Measurements from ENCODE around the gene OVCH1. TPM values are rescaled to one million over a fixed set of nuclear protein-coding genes. Genes with fewer than 3 reads are reported as not detected.

OVCH1 gene
- total and polyA plus RNA-seq, 9 of the 15 experiments (the other 6 are each of a cell fraction or from before 2014, with no cell fraction given) = not detected

DNA sequence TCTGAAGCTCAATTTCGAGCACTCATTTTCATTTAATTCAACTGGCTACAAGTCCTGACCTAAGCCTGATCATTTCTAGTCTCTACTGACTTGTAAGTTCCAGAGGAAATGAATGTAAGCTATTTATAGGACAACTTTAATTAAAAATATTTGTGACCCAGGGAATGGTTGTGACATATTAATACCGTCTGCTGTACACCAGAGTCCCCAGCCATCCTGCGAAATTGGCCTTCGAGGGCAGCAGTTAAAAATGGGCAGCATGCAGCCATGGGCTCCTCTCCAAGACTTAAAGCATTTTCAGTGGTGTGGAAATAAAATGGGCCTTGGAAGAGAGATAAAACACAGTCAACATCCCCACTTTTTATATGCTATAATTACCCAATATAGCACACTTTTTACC, 30.7 kb upstream of the OVCH1 start:
- ATAC-seq = no peak
- Histone ChIP-seq H4K20me1 (replicated peaks; ENCODE audit: control insufficient read depth, insufficient read depth, low read length) (no peaks in the 10 kb centered on the region), H2AFZ (ENCODE audit: low read depth, low read length) (no peak overlapping the region), H3K36me3 (ENCODE audit: control insufficient read depth, insufficient read depth, low read length) (no peaks in the 10 kb centered on the region), H3K27me3 (ENCODE audit: control insufficient read depth in 2 of 2, insufficient read depth in 2 of 2, low read length in 2 of 2) (no peaks in the 10 kb centered on the region), H3K4me2 (ENCODE audit: insufficient read depth, low read length) (no peak overlapping the region), H3K9me3 (replicated peaks; ENCODE audit: control insufficient read depth, insufficient read depth, low read depth, low read length) (no peaks in the 10 kb centered on the region), H3K9me1 (ENCODE audit: control insufficient read depth, insufficient read depth, low read length) (no peaks in the 10 kb centered on the region), H3K27ac (ENCODE audit: extremely low read depth, low read depth, low read length) (no peak overlapping the region), H3K4me3 (no peak overlapping the region), H3K4me1 (replicated peaks in 1 of 2; ENCODE audit: control insufficient read depth in 2 of 2, insufficient read depth in 2 of 2, low read length in 2 of 2) (no peaks in the 10 kb centered on the region), H3K9ac (ENCODE audit: insufficient read depth in 1 of 2, low read depth in 2 of 2, low read length in 2 of 2) (no peak overlapping the region), H3K79me2 (ENCODE audit: control insufficient read depth, insufficient read depth, low read length) (no peaks in the 10 kb centered on the region)
- no peak for FAIRE-seq
- POLR2A ChIA-PET = no interaction called here
- DNase-seq (ENCODE audit: extremely low read depth in 1 of 4, low spot score in 3 of 4) = no peak
- CTCF ChIA-PET (ENCODE audit: low intra/inter-chr PET ratio) = no interaction called here
- BruUV-seq (replicated peaks) = no TSS peak
- in situ Hi-C loops (cut with MboI) (loop anchor here (10.0 to 25.0 kb wide), 2 partner anchors 1277 to 1709 kb away; no protein-coding TSS in a partner anchor), intact Hi-C loops (cut with micrococcal nuclease) (no loop called here)
- 0% methylated on average over 4 of the region's 4 CpGs for WGBS (ENCODE audit: insufficient coverage, low coverage, missing lambda C conversion rate)
- TF ChIP-seq NCOA1 (IDR thresholded peaks at IDR 0.05; ENCODE audit: low read depth) (no peak), RBM39 (optimal IDR thresholded peaks at IDR 0.05; ENCODE audit: low read depth, low read length) (no peak), E2F3 (CRISPR knock-in tag; IDR thresholded peaks at IDR 0.05) (no peak), EGR1 (conservative IDR thresholded peaks at IDR 0.05) (no peak), FOXK1 (CRISPR knock-in tag; IDR thresholded peaks at IDR 0.05; ENCODE audit: borderline replicate concordance) (no peak), GABPB2 (CRISPR knock-in tag; conservative IDR thresholded peaks at IDR 0.05) (no peak)

GRCh38 chr12:29521951-29522350, 24.5 kb upstream of the OVCH1 start:
- BruUV-seq (replicated peaks) = no TSS peak
- WGBS (ENCODE audit: insufficient coverage, low coverage, missing lambda C conversion rate) = 3% methylated on average over 2 of the region's 2 CpGs
- FAIRE-seq (no peak), DNase-seq (ENCODE audit: extremely low read depth in 1 of 4, low spot score in 3 of 4) (no peak), ATAC-seq (no peak)
- Histone ChIP-seq H3K79me2 (ENCODE audit: control insufficient read depth, insufficient read depth, low read length) (no peaks in the 10 kb centered on the region), H2AFZ (ENCODE audit: low read depth, low read length) (no peak overlapping the region), H3K4me1 (replicated peaks in 1 of 2; ENCODE audit: control insufficient read depth in 2 of 2, insufficient read depth in 2 of 2, low read length in 2 of 2) (no peaks in the 10 kb centered on the region), H3K27ac (ENCODE audit: extremely low read depth, low read depth, low read length) (no peak overlapping the region), H3K9ac (ENCODE audit: insufficient read depth in 1 of 2, low read depth in 2 of 2, low read length in 2 of 2) (no peak overlapping the region), H3K9me1 (ENCODE audit: control insufficient read depth, insufficient read depth, low read length) (no peaks in the 10 kb centered on the region), H3K4me3 (no peak overlapping the region), H3K4me2 (ENCODE audit: insufficient read depth, low read length) (no peak overlapping the region), H3K27me3 (ENCODE audit: control insufficient read depth in 2 of 2, insufficient read depth in 2 of 2, low read length in 2 of 2) (no peaks in the 10 kb centered on the region), H3K9me3 (replicated peaks; ENCODE audit: control insufficient read depth, insufficient read depth, low read depth, low read length) (no peaks in the 10 kb centered on the region), H3K36me3 (ENCODE audit: control insufficient read depth, insufficient read depth, low read length) (no peaks in the 10 kb centered on the region), H4K20me1 (replicated peaks; ENCODE audit: control insufficient read depth, insufficient read depth, low read length) (no peaks in the 10 kb centered on the region)
- in situ Hi-C loops (cut with MboI) = loop anchor here (10.0 kb wide), 1 partner anchor 1283 kb away; no protein-coding TSS in a partner anchor
- intact Hi-C loops (cut with micrococcal nuclease) = no loop called here
- TF ChIP-seq, protein P1, sequence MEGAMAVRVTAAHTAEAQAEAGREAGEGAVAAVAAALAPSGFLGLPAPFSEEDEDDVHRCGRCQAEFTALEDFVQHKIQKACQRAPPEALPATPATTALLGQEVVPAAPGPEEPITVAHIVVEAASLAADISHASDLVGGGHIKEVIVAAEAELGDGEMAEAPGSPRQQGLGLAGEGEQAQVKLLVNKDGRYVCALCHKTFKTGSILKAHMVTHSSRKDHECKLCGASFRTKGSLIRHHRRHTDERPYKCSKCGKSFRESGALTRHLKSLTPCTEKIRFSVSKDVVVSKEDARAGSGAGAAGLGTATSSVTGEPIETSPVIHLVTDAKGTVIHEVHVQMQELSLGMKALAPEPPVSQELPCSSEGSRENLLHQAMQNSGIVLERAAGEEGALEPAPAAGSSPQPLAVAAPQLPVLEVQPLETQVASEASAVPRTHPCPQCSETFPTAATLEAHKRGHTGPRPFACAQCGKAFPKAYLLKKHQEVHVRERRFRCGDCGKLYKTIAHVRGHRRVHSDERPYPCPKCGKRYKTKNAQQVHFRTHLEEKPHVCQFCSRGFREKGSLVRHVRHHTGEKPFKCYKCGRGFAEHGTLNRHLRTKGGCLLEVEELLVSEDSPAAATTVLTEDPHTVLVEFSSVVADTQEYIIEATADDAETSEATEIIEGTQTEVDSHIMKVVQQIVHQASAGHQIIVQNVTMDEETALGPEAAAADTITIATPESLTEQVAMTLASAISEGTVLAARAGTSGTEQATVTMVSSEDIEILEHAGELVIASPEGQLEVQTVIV (CRISPR knock-in tag; IDR thresholded peaks at IDR 0.05; ENCODE audit: borderline replicate concordance) = no peak
- TF ChIP-seq SUPT5H (IDR thresholded peaks at IDR 0.05) = no peak
- TF ChIP-seq TGIF2 (CRISPR knock-in tag; IDR thresholded peaks at IDR 0.05) = no peak
- no peak for TF ChIP-seq RAD21 (CRISPR knock-in tag; conservative IDR thresholded peaks at IDR 0.05 in 1 of 2, IDR thresholded peaks at IDR 0.05 in 1 of 2)
- TF ChIP-seq ERF (CRISPR knock-in tag; IDR thresholded peaks at IDR 0.05) = no peak
- ChIA-PET CTCF (ENCODE audit: low intra/inter-chr PET ratio) (interaction anchor here (0.7 to 4.2 kb wide), 2 partner anchors 1285 to 1324 kb away, joined by 3 to 36 read pairs; no protein-coding TSS in a partner anchor), POLR2A (no interaction called here)

Data from K562 (cell line).